NCI-H1048 (cell line): ENCODE results near the gene DCLK3.

ENCODE experiments used
- DNase-seq: peaks from one replicate; lab custom pipeline; 2025; lab: John Stamatoyannopoulos, UW

The DCLK3 gene, protein sequence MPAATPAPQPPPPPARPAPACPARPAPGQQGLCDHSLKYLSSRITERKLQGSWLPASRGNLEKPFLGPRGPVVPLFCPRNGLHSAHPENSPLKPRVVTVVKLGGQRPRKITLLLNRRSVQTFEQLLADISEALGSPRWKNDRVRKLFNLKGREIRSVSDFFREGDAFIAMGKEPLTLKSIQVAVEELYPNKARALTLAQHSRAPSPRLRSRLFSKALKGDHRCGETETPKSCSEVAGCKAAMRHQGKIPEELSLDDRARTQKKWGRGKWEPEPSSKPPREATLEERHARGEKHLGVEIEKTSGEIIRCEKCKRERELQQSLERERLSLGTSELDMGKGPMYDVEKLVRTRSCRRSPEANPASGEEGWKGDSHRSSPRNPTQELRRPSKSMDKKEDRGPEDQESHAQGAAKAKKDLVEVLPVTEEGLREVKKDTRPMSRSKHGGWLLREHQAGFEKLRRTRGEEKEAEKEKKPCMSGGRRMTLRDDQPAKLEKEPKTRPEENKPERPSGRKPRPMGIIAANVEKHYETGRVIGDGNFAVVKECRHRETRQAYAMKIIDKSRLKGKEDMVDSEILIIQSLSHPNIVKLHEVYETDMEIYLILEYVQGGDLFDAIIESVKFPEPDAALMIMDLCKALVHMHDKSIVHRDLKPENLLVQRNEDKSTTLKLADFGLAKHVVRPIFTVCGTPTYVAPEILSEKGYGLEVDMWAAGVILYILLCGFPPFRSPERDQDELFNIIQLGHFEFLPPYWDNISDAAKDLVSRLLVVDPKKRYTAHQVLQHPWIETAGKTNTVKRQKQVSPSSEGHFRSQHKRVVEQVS

DNA sequence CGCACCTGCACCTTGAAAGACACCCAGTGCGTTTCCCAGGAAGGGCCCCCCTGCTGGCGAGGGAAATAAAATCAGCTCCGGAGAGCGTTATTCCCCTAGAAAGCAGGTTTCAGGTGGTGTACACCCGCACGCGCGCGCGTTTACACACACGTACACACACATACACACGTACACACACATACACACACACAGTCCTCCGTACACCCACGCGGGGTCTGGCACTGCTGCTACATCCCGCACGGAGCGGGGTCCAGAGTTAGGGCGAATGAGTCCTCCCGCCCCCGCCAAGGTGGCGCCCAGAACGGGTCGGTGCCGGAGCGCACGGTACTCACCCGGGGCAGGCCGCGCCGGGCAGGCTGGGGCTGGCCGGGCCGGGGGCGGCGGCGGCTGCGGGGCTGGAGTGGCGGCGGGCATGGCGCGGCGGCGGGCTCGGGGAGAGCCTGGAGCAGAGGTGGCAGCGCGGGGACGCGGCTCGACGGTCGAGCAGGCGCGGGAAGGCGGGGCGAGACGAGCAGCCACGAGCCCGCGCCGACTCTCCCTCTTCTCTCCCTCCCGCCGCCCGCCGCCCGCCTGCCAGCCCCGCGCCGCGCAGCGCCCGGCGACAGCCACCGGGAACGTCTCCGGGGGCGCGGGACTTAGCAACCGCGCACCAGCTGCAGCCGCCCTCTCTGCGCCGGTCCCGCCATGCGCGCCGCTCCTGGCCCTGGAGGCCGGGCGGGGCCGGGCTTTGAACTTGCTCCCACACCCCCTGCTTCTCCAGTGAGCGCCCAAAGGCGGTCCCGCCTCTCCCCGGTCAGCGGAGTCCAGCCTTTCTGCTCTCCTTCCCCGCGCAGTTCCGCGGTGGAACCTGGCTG lies at the start of gene DCLK3:
Gene DCLK3 (minus strand): TSS at position 704 of the 854 bp plus-strand sequence. CDS start 290 bp downstream, at position 414.
- DNase-seq = no peak

DNA sequence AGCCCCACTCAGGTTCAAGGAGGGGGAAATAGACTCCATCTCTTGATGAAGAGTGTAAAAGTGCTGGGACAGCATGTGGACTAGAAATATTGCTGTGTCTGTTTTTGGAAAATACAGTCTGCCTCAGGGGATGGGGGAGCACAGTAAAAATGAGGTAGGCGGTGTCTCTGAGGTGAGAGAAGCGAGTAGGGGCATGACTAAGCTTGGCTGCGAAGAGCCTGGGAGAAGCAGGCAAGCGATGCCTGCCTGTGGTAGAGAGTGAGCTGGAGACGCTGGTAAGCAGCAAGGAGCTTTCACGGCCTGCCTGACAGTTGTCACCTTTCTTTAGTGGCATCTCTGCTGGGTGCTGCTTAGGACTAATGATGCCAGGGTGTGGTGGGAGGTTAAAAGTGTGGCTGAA lies 49.0 kb upstream of the DCLK3 start:
- no peak for DNase-seq

DNA sequence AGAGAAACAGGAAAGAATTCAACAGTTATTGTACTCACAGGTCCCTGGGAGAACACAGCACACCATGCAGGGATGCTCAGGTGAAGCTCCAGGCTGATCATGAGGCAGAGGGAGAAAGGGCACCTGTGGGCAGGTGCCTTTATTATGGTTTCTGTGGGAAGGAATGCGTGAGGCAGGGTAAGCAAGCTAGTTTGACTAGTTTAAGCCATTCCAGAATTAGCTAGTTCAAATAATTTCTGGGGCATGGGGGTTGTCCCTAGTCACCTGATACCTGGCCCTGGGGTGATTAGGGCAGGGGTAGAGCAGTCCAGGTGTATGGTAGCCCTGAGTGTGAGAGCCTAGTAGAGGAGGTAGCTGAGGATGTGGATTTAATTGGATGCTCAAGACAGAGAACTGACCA lies 47.9 kb upstream of the DCLK3 start:
- DNase-seq = no peak

DNA sequence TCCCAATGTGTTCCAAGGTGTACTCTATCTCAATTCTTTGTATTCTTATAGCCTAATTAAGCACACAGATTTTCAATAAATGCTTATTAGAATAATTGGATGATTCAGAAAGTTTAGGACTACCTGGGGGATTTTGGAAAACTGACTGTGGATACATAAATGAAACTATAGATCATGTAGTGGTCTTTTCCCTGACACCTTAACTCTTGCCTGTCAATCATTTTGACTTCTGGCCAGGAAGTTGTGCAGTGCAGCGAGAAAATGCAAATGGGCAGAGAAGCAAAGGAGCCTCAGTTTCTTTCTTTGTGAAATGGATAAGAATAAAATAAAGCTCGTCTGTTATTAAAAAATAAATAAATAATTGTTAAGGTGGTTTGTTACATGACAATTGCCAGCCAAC lies 47.4 kb upstream of the DCLK3 start:
- no peak for DNase-seq

DNA sequence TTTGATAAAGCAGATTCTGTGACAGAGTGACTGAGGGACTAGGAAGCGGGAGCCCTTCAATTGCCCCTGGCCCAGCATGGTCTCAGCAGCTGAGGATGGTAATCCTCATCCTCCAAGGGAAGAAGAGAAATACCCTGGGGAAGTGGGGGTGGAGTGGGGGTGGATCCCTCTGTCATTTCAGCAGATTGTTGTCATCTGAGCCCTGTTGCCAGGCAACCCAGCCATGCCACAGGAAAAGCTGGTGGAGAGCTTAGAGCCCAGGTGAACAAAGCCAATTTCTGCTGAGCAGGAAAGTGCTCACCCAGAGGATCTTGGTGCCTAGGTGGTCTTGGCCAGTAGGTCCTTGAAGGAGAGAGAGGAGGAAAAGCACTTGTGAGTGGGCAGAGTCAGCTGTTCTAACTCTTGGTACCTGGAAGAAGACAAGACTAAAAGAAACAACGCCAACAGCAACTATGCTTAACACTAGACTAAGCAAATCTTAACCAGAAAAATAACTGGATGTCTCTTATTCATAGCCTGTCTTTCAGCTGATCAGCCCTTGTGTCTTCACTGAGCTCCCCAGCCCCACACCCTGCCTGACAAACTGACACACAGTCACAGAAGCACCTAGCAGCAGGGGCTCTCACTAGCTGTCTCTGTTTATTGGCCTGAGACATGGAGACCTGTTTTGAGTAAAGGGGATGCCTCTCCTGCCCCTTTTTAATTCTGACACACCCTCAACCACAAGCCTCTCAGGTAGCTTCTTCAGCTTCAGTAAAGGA lies 40.1 kb upstream of the DCLK3 start:
- DNase-seq = no peak

DNA sequence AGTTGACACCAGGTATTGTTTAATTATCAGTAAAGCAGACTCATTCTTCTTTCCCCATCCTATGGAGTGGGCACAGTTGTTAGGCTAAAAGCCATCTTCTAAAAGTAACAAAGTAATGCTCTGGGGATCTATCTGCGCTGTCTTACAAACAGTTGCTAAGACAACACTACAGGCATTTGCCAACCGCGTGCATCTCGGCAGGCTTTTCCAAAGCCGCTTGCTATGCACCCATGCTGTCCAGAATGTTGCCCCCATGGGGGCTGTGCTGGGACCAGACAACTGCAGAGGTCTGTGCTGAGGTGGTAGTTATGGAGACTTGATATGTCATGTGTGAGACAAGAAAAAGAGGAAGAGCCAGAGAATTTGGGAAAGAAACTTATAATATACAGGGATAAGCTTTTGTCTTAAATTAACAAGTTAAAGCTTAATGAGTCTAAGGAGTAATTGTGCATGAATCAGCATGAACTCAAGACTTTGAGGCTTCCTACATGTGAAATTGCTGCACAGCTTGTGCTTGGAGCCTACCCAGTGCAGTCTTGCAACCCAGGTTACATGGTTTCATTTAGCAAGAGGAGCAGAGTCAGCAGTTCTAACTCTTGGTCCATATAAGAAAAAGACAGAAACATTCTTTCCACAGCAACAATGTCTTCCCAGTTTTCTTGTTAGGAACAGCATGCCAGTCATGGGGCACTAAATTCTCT lies 38.9 kb upstream of the DCLK3 start:
- DNase-seq = no peak

DNA sequence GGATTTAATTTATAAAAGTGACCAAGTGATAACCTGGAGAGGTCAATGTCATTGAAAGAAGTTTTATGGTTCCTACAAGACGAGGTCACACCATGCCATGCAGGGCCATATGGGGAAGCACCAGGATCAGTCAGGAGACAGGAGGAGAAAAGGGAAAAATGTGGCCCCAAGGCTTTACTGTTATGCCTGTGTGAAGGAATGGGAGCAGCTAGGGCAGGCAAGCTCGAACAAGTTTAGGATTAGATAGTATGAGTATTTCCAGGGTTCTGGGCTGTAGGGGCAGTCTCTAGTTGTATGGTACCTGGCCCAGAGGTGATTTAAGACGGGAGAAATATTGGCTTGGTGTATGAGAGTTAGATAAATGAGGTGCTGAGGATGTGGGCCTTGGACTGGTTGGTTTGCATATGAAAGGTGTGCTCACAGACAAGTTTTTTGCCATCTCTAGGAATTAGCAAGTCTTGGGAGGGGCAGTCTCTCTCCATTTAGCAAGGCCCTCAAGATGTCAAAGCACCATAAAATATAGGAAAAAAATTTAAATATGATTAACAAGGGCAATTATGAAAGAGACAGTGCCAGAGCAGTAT lies 36.3 kb upstream of the DCLK3 start:
- no peak for DNase-seq

DNA sequence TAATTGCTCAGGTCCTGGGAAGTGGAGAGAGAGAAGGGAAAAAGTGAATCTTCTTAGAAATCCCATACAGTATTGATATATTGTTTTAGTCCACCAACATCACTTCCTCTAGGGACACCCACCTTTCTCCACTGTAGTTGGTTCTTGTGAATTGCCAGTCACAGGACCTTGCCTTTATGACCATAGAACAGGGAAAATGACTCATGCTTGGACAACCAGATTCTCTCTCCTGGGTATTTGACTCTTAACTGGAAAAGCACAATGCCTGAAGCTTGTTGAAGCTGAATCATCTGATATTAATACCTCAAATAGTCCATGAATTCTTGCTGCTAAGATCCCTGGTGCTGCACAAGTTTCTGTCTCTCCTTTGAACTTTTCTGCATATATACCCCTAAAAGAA lies 32.5 kb upstream of the DCLK3 start:
- no peak for DNase-seq

DNA sequence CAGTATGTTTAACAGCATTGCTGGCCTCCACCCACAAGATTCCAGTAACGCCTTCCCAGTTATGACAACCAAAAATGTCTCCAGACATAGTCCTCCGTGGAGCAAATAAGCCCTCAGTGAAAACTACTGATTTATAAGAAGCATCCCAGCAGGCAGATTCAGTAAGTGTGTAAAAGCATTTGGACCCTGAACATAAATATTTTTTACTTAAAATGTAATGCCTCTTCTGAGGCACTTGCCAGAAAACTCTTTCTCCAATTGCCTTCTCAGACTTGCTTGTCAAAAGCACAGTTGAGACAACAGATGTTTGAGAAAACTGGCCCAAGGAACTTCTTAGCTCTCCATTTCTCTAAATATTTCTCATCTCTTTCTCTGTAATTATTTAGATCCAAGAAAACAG lies 31.8 kb upstream of the DCLK3 start:
- no peak for DNase-seq

DNA sequence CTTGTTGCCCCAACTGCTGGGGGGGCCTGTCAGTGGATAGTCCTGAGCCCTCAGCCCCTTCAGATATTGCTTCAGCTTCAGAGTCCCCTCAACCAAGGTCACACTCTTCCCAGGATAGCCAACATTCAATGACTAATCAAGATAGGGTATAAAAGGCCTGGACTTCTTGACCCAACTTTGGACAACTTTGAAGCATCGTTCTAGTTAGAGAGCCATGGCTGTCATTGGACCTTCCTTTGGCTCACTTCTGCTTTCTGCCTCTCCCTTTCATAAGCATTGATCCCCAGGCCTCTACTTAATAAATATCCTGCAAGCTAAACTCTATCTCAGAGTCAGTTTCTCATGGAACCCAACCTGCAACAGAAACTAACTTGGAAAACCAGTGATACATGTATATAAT lies 31.3 kb upstream of the DCLK3 start:
- DNase-seq = no peak

DNA sequence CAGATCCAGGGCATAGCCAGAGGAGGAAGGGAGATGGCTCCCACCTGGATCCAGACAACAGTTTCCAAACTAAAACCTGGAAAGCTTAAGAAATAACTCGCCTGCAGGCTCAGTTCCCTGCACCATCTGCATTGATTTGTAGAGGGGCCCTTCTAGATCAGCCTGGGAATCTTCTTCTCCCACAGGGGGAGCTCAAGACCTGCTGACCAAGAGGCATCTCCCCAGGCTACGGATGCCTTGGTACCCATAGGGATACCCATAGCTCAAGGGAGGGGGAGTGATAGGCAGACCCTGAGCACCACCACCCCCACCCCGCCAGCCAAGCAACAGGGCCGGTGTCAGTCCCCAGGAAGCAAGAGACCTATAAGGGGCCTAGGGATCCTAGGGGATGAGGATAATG lies 28.0 kb upstream of the DCLK3 start:
- no peak for DNase-seq

DNA sequence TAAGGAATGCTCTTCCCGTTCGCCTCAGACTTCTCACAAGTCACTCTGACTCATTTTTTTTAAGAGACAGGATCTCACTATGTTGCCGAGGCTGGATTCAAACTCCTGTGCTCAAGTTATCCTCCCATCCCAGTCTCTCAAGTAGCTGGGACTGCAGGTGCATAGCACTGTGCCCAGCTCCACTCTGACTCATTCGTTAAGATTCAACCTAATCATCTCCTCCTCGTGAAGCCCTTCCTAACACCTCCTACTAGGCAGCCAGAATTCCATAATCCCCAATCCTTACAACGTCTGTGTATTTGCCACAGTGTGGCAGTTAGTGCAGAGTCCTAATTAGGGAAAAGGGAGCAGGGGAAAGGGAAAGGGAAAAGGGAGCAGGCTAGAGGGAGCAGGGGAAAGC lies 26.4 kb upstream of the DCLK3 start:
- no peak for DNase-seq

DNA sequence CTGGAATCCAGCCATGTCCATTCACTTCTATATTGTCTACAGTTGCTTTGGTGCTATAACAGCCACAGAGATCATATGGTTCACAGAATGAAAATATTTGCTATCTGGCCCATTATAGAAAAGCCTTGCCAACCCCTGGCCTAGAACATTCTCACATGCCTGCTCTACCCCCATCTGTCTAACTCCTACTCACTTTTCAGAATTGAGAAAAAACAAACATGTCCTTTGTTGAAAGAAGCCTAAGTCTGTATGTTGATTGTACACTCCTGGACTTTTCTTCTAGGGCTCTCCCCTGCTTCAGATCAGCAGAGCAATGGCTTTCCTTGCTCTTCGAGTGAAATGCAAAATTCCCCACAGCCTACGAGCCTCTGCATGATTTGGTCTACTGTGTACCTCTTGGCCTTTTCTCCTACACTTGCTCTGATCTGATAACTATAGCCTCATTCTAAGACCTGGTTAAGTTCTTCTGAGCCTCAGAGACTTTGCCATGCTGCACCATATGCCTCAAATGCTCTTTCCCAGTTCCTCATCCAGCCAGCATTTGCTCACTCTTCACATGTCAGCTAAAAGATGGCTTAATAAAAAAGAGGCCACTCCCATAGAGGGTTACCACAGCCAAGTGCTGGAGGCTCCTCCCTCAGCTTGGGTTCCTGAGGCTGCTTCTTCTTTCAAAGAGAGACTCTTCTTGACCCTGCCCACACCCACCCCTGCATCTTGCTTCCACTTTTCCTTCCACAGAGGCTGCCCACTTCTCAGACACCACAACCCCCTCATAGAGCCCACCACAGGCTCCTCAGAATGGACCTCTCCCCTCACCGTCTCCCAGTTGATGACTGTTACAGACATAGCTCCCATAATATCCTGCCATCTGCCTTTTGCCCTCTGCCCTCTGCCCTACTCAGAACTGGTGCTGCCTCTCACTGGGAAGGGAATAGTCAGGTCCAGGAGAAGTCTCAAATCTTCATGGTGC lies 22.9 kb upstream of the DCLK3 start:
- no peak for DNase-seq

DNA sequence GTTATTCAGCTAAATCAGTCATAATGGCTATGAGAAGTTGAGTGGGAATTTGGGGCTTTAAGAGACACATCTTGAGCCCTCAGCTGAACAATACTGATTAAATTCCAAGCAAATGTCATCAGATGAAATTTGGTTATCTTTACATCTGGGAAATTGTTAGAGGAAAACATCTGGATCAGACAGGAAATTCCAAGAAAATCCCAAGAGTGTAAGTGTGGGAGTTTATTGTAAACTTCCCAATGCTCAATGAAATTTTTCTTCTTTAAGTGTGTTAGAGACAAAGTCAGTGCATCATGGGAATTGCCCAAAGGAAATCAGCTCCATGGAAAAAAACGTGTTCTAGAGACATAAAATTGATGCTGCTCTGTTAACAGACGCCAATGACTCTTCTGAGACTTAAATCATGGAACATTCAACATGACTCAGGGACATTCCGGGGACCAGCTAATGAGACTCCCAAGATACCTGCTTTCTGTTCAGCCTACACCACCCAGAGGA lies 19.8 kb upstream of the DCLK3 start:
- no peak for DNase-seq

DNA sequence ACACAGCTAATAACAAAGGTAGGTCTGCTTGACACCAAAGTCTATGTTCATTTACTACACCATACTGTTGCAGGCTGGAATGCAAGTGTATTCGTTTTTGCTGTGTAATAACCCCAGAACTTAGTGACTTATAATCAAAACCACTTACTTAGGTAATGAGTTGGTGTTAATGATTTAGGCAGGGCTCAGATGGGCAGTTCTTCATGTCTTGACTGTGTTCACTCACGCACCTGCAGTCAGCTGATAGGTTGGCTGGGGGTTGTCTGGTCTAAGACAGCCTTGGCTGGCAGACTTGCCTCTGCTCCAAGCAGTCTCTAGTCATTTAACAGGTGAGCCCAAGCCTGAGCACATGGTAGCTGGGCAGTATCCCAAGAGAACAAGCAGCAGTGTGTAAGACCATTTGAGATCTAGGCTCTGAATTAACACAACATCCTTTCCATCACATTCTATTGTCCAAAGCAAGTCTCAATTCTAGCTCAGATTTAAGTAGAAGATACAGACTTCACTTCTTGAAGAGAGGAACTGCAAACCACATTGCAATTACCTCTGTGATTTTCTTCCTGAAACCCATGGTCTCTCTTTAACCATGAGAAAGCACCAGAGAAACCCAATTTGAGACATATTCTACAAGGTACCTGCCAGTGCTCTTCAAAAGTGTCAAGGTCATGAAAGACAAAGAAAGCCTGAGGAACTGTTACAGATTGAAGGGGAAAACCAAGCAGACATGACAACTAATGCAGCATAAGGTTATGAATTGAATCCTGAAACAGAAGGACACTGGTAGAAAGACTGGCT lies 13.3 kb upstream of the DCLK3 start:
- DNase-seq = no peak

DNA sequence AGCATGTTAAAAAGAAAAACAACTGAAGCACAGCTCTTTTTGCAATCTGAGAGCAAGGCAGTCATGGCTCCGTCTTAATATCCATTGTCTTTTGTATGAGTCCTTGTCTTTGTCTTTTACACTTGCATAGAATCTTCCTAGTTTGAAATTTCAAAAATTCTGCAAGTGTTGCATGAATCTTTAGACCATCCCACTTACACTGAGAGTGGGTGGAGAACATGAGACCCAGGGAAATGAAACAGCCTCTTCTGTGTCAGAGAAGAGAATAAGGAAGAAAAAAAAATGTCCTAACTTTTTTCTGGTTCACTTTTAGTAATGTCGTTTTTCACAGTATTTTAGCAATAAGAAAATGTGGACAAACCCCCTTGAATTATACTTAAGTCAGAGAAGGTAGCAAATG lies 12.1 kb upstream of the DCLK3 start:
- no peak for DNase-seq

DNA sequence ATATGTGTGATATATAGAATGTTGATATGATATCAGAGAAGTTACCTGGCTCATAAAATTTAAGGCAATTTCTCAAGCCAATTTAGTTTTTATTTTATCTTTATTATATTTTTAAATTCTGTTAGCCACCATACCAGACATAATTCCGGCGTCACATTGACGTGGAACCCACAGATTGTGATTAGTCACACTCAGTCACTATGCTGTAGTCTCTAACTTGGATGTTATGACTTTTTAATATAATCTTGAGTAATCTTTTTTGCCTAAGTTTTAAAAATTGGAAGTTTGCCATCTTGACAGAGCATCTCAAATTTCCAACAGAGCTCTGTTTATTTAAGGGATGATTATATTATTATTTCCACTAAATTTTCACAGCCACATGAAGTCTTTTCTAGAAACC lies 9.7 kb upstream of the DCLK3 start:
- no peak for DNase-seq

DNA sequence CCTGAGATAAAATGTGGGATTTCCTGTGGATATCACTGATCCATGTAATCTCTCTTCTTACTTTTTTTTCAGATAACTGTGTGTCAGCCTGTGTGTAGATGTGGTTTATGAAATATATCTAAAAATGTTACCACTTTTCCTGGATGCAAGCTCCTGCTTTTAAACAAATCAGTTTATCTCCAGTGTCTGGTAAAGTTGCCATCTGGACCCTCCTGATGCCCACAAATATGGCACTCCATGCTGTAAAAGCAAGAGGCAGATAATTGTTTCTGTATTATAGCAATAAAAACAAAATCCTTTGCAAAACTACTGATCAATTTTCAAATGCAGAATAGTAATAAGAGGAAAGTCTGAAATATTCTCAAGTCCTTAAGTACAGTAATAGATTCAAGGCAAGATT lies 7.6 kb upstream of the DCLK3 start:
- no peak for DNase-seq

DNA sequence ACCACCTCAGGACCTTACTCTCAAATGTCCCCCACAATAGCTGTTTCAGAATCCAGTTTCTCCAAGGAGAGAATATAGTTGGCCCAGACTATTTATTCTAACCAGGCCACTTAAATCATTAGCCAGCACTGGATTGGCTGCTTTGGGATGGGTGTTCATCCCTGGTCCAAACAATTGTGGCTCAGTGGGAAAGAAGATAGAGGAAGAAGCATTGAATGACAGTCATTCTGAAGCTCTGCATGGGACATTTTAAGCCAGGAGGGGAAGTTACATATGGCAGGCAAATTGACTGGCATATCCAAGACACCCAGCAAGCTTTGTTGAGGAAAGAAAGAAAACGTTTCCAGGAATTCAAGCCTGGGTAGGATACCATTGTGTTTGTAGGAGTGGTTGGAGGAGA lies 5.6 kb upstream of the DCLK3 start:
- DNase-seq = no peak
